SIG-M5 treated with dmso at 0.1 percent for 504 hours (cell line): Measurements from ENCODE around the gene ANO3.

Source experiments
- DNase-seq: peaks from one replicate; lab custom pipeline; 2025; ENCODE audit not compliant: unreplicated experiment; lab: John Stamatoyannopoulos, UW

Gene ANO3

GRCh38 chr11:26331911-26332571, at the start of gene ANO3:
Gene ANO3 (plus strand): TSS chr11:26332130. CDS start chr11:26332276, 146 bp downstream.
- no peak for DNase-seq

- DNase-seq = no peak
Measured at GRCh38 chr11:26283852-26284408, 48.0 kb upstream of the ANO3 start.

GRCh38 chr11:26285608-26286007, 46.3 kb upstream of the ANO3 start:
- no peak for DNase-seq

GRCh38 chr11:26286472-26287066, 45.4 kb upstream of the ANO3 start:
- DNase-seq = peak; percentile 14

- no peak for DNase-seq
Measured at GRCh38 chr11:26287067-26287518, 44.8 kb upstream of the ANO3 start.

- DNase-seq = peak; percentile 60
Measured at GRCh38 chr11:26297189-26297975, 34.5 kb upstream of the ANO3 start.

GRCh38 chr11:26316372-26316771, 15.6 kb upstream of the ANO3 start:
- DNase-seq = peak; percentile 22

GRCh38 chr11:26319906-26320305, 12.0 kb upstream of the ANO3 start:
- no peak for DNase-seq

GRCh38 chr11:26321516-26321915, 10.4 kb upstream of the ANO3 start:
- no peak for DNase-seq

GRCh38 chr11:26322335-26323067, 9.4 kb upstream of the ANO3 start:
- no peak for DNase-seq

GRCh38 chr11:26323837-26324236, 8.1 kb upstream of the ANO3 start:
- no peak for DNase-seq

- DNase-seq = no peak
Measured at GRCh38 chr11:26324270-26324669, 7.7 kb upstream of the ANO3 start.

GRCh38 chr11:26326793-26327400, 5.0 kb upstream of the ANO3 start:
- no peak for DNase-seq

- DNase-seq = no peak
Measured at GRCh38 chr11:26329206-26329605, 2.7 kb upstream of the ANO3 start.

- no peak for DNase-seq
Measured at GRCh38 chr11:26330262-26330661, 1.7 kb upstream of the ANO3 start.

GRCh38 chr11:26332572-26332915, 614 bp downstream of the ANO3 start:
- DNase-seq = no peak

- no peak for DNase-seq
Measured at GRCh38 chr11:26333906-26334305, 2.0 kb downstream of the ANO3 start.

GRCh38 chr11:26335903-26336302, 4.0 kb downstream of the ANO3 start:
- DNase-seq = no peak

GRCh38 chr11:26344647-26345046, 12.7 kb downstream of the ANO3 start:
- DNase-seq = no peak

GRCh38 chr11:26348776-26349175, 16.8 kb downstream of the ANO3 start:
- no peak for DNase-seq

GRCh38 chr11:26350002-26350401, 18.1 kb downstream of the ANO3 start:
- no peak for DNase-seq
